Thoracic aorta (tissue), 2 donors: ENCODE results near the gene OR2L2. TPM values are rescaled to one million over a fixed set of nuclear protein-coding genes. Genes with fewer than 3 reads are reported as not detected.

Source experiments
- ATAC-seq: fragments of 150-250 bp; one replicate; pipeline ENCODE4 v1.8.0; 2017; ENCODE audit warnings: low read depth; ENCODE audit not compliant: insufficient number of reproducible peaks, low FRiP score
- DNase-seq: peaks from one replicate; pipeline ENCODE4 v3.0.0-alpha.2; 2020; ENCODE audit warnings: low spot score
- H3K27ac ChIP-seq, 2 donors: fragments of 200-600 bp; sonication (generic); 1 replicate in 1 of 2; 2 replicates in 1 of 2; pipeline ENCODE4 v1.5.1; 2016; ENCODE audit warnings: mild to moderate bottlenecking in 2 of 2, moderate library complexity in 2 of 2
- H3K27me3 ChIP-seq: fragments of 200-600 bp; sonication (generic); replicated peaks from 2 replicates; pipeline ENCODE4 v1.6.0; 2016; ENCODE audit warnings: mild to moderate bottlenecking; ENCODE audit not compliant: insufficient read depth
- H3K36me3 ChIP-seq: fragments of 200-600 bp; sonication (generic); one replicate; pipeline ENCODE4 v1.5.1; 2016
- H3K4me1 ChIP-seq, 2 donors: fragments of 200-600 bp; sonication (generic); 1 replicate in 1 of 2; 2 replicates in 1 of 2; pipeline versions ENCODE4 v1.5.1 to v1.6.0; 2016; ENCODE audit warnings: low read depth in 2 of 2, mild to moderate bottlenecking in 1 of 2; ENCODE audit not compliant: control insufficient read depth in 1 of 2
- H3K4me3 ChIP-seq: fragments of 200-600 bp; sonication (generic); 2 replicates; pipeline ENCODE4 v1.5.1; 2016; ENCODE audit warnings: mild to moderate bottlenecking
- H3K9me3 ChIP-seq: fragments of 200-600 bp; sonication (generic); 2 replicates; pipeline ENCODE4 v1.5.1; 2016
- total RNA-seq, 2 donors: library from RNA; depleted of rRNA; stranded (reverse); fragments of >200 nt; gene quantifications; one replicate each; pipeline versions ENCODE4 v1.1.0 to v1.2.3, GENCODE V29; 2016
- TF ChIP-seq, protein P1 (sequence below): fragments of 200-600 bp; sonication (generic); IDR thresholded peaks from one replicate; pipeline ENCODE4 v1.5.1; 2019; ENCODE audit warnings: antibody characterized with exemption

The OR2L2 gene
- total RNA-seq, 2 donors from 2014 or later: not detected

DNA sequence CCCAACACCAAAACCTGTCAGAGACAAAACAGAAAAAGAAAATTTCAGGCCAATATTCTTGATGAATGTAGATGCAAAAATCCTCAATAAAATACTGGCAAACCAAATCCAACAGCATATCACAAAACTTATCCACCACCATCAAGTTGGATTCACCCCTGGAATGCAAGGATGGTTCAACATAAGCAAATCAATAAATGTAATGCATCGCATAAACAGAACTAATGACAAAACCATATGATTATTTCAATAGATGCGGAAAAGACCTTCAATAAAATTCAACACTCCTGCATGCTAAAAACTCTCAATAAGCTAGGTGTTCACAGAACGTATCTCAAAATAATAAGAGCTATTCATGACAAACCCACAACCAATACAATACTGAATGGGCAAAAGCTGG lies 20.2 kb upstream of the OR2L2 start:
- no peak for ATAC-seq
- Histone ChIP-seq H3K36me3 (no peaks in the 10 kb centered on the region), H3K4me3 (no peak overlapping the region), H3K27ac (no peak overlapping the region), H3K27me3 (no peaks in the 10 kb centered on the region), H3K9me3 (peaks cover 17% of the 10 kb centered on the region), H3K4me1 (no peaks in the 10 kb centered on the region)
- DNase-seq: no peak
- TF ChIP-seq, protein P1, sequence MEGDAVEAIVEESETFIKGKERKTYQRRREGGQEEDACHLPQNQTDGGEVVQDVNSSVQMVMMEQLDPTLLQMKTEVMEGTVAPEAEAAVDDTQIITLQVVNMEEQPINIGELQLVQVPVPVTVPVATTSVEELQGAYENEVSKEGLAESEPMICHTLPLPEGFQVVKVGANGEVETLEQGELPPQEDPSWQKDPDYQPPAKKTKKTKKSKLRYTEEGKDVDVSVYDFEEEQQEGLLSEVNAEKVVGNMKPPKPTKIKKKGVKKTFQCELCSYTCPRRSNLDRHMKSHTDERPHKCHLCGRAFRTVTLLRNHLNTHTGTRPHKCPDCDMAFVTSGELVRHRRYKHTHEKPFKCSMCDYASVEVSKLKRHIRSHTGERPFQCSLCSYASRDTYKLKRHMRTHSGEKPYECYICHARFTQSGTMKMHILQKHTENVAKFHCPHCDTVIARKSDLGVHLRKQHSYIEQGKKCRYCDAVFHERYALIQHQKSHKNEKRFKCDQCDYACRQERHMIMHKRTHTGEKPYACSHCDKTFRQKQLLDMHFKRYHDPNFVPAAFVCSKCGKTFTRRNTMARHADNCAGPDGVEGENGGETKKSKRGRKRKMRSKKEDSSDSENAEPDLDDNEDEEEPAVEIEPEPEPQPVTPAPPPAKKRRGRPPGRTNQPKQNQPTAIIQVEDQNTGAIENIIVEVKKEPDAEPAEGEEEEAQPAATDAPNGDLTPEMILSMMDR: no peak

DNA sequence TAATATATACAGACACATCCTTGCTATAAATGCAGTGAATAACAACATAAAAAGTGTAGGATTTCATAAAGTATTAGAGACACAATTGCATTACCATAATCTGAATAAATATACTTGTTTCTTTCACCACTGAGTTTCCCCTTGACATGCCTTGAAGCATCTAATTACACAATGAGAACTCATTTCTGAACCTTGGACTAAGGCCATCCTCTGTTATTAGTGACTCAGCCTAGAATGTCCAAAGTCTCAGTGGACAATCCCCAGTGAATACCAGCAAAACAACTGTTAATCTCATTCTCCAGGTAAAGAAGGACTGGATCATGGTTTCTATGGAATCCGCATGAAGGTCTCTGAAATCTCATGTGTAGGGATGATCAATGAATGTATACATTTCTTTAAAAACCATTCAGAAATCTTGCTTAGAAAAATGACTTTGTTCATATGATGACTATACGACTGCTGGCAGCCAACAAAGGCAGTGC lies 16.6 kb upstream of the OR2L2 start, which contains the start of gene OR2L5:
TSS of gene OR2L5 (plus strand) at position 432 of the 482 bp plus-strand sequence. CDS start 8,288 bp downstream, outside the sequence.
- Histone ChIP-seq H3K9me3 (peaks cover 14% of the 10 kb centered on the region), H3K27me3 (no peaks in the 10 kb centered on the region), H3K4me3 (no peak within 1 kb of the TSS), H3K27ac (no peak within 1 kb of the TSS), H3K36me3 (no peaks in the 10 kb centered on the region), H3K4me1 (no peaks in the 10 kb centered on the region)
- DNase-seq: no peak
- ATAC-seq: no peak
- TF ChIP-seq, protein P1: no peak

DNA sequence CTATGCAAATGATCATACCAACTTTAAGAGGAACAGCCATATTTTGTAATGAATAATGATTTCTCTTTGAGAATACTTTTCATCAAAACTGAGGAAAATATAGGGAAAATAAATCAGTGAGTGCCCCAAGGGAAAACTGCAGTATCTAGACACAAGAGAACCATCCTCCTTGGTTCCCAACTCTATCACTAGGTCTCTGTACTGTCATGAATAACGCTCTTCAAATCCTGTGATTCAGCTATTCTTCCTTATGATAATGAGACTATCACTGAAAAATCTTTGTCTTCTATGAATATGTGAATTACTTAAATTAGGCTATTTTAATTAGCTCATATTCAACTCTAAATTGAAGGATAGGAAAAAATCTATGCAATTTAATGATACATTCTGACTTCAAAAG lies 14.1 kb upstream of the OR2L2 start:
- no peaks in the 10 kb centered on the region for H3K4me1 ChIP-seq
- no peak overlapping the region for H3K4me3 ChIP-seq
- no peak overlapping the region for H3K27ac ChIP-seq
- H3K9me3 ChIP-seq: peaks cover 4% of the 10 kb centered on the region
- TF ChIP-seq, protein P1: no peak
- no peaks in the 10 kb centered on the region for H3K36me3 ChIP-seq
- no peaks in the 10 kb centered on the region for H3K27me3 ChIP-seq
- DNase-seq (no peak), ATAC-seq (no peak)

DNA sequence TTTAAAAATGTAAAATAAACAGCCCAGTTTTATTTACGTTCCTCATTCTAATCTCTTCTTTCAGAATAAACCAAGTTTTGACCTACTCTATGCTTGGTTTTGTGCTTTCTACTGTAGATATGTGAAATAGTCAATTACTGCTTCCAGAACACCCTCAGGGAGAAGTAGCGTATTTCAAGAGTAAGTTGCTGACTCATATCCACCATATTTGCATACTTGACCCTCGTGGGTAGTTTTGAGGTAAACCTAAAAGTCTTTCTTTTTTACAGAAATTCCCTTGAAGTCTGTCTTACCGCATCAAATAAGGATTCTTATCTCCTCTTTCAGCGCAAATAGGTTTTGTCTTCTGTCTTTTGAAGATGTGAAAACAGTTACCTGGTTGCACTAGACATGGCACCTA lies 15.3 kb downstream of the OR2L2 start:
- H3K27ac ChIP-seq: no peak overlapping the region
- TF ChIP-seq, protein P1: no peak
- no peak for DNase-seq

GRCh38 chr1:248046536-248046935 lies 16.7 kb downstream of the OR2L2 start, which contains the start of gene OR2L3:
Gene OR2L3, plus strand, starts transcription at chr1:248046836. Its CDS starts 13,846 bp downstream, at chr1:248060682.
- Histone ChIP-seq H3K4me1 (no peaks in the 10 kb centered on the region), H3K9me3 (no peaks in the 10 kb centered on the region), H3K27me3 (no peaks in the 10 kb centered on the region), H3K36me3 (no peaks in the 10 kb centered on the region), H3K4me3 (no peak within 1 kb of the TSS), H3K27ac (no peak within 1 kb of the TSS)
- DNase-seq (no peak), ATAC-seq (no peak)
- TF ChIP-seq, protein P1: no peak

More for the DNA sequence above, 15.3 kb downstream of the OR2L2 start:
- ATAC-seq: no peak
- H3K9me3 ChIP-seq: no peaks in the 10 kb centered on the region
- H3K4me1 ChIP-seq: no peaks in the 10 kb centered on the region
- H3K4me3 ChIP-seq: no peak overlapping the region
- H3K27me3 ChIP-seq: no peaks in the 10 kb centered on the region
- no peaks in the 10 kb centered on the region for H3K36me3 ChIP-seq
